CD14-positive monocyte (primary cell): ENCODE data around the gene MACROD2. TPM values are rescaled to one million over a fixed set of nuclear protein-coding genes. Genes with fewer than 3 reads are reported as not detected.

Experiments
- DNase-seq, 3 donors: peaks; one replicate each; pipeline ENCODE4 v3.0.0-alpha.2; 2011 to 2022
- H2AFZ ChIP-seq: 2 replicates; pipeline ENCODE4 v1.6.0; 2012; ENCODE audit warnings: mild to moderate bottlenecking, low read depth, low read length, inconsistent platforms; ENCODE audit not compliant: insufficient read depth, poor library complexity, severe bottlenecking
- H3K27ac ChIP-seq, 2 donors: 1 replicate in 1 of 2; 2 replicates in 1 of 2; pipeline ENCODE4 v1.5.1; 2012 to 2013; ENCODE audit warnings: low read length in 2 of 2, control low read depth in 1 of 2, inconsistent platforms in 1 of 2, low read depth in 1 of 2, mild to moderate bottlenecking in 1 of 2
- H3K27me3 ChIP-seq, 2 donors: one replicate each; pipeline versions ENCODE4 v1.6.0 to v1.6.1; 2011 to 2013; ENCODE audit warnings: low read length in 2 of 2; ENCODE audit not compliant: control insufficient read depth in 2 of 2, insufficient read depth in 2 of 2
- H3K36me3 ChIP-seq, 2 donors: replicated peaks in 1 of 2; 1 replicate in 1 of 2; 2 replicates in 1 of 2; pipeline versions ENCODE4 v1.5.1 to v1.6.1; 2012 to 2013; ENCODE audit warnings: low read length in 2 of 2, control low read depth in 1 of 2, inconsistent platforms in 1 of 2, mild to moderate bottlenecking in 1 of 2; ENCODE audit not compliant: insufficient read depth in 2 of 2, control insufficient read depth in 1 of 2
- H3K4me1 ChIP-seq, 2 donors: 1 replicate in 1 of 2; 2 replicates in 1 of 2; pipeline versions ENCODE4 v1.5.1 to v1.6.1; 2012 to 2013; ENCODE audit warnings: low read length in 2 of 2, control low read depth in 1 of 2, inconsistent platforms in 1 of 2, mild to moderate bottlenecking in 1 of 2, moderate library complexity in 1 of 2; ENCODE audit not compliant: insufficient read depth in 2 of 2, control insufficient read depth in 1 of 2
- H3K4me2 ChIP-seq: replicated peaks from 2 replicates; pipeline ENCODE3; 2012; ENCODE audit warnings: low read length, moderate library complexity, mild to moderate bottlenecking; ENCODE audit not compliant: poor library complexity, severe bottlenecking; ENCODE audit errors: extremely low read depth
- H3K4me3 ChIP-seq, 3 experiments: fragments of 200-600 bp in 1 of 3; sonication (generic) in 1 of 3; replicated peaks in 1 of 3; 1 replicate in 2 of 3; 2 replicates in 1 of 3; pipeline ENCODE4 v1.5.1; 2011 to 2013; ENCODE audit warnings: low read length in 3 of 3, mild to moderate bottlenecking in 3 of 3, control low read depth in 2 of 3, low read depth in 2 of 3, inconsistent platforms in 1 of 3, moderate library complexity in 1 of 3
- H3K79me2 ChIP-seq: 2 replicates; pipeline ENCODE4 v1.6.0; 2012; ENCODE audit warnings: mild to moderate bottlenecking, control low read depth, inconsistent platforms, low read length, moderate library complexity; ENCODE audit not compliant: insufficient read depth
- H3K9ac ChIP-seq: 2 replicates; pipeline ENCODE4 v1.6.0; 2017; ENCODE audit warnings: low read length, mild to moderate bottlenecking; ENCODE audit not compliant: insufficient read depth, poor library complexity, severe bottlenecking
- H3K9me3 ChIP-seq, 2 donors: replicated peaks in 1 of 2; 1 replicate in 1 of 2; 2 replicates in 1 of 2; pipeline versions ENCODE4 v1.5.1 to v1.6.1; 2012 to 2013; ENCODE audit warnings: low read length in 2 of 2, control low read depth in 1 of 2; ENCODE audit not compliant: control insufficient read depth in 1 of 2, insufficient read depth in 1 of 2
- H4K20me1 ChIP-seq: 2 replicates; pipeline ENCODE4 v1.6.0; 2012; ENCODE audit warnings: mild to moderate bottlenecking, low read length, control low read depth, moderate library complexity; ENCODE audit not compliant: insufficient read depth
- H3K27ac Mint-ChIP-seq, 7 donors: one replicate each; pipeline ENCODE4 v1.8.0; 2020; ENCODE audit warnings: mild to moderate bottlenecking in 7 of 7, mixed read lengths in 7 of 7, moderate library complexity in 6 of 7, inconsistent platforms in 2 of 7
- H3K27me3 Mint-ChIP-seq, 3 donors: one replicate each; pipeline ENCODE4 v1.8.0; 2021 to 2022; ENCODE audit warnings: low read depth in 3 of 3, mild to moderate bottlenecking in 3 of 3, mixed read lengths in 3 of 3, moderate library complexity in 3 of 3, inconsistent platforms in 1 of 3
- H3K36me3 Mint-ChIP-seq, 2 donors: one replicate each; pipeline ENCODE4 v1.8.0; 2020; ENCODE audit warnings: mixed read lengths in 2 of 2, inconsistent platforms in 1 of 2, mild to moderate bottlenecking in 1 of 2
- H3K4me1 Mint-ChIP-seq: one replicate; pipeline ENCODE4 v1.8.0; 2020; ENCODE audit warnings: mild to moderate bottlenecking, mixed read lengths
- H3K4me3 Mint-ChIP-seq, 2 donors: one replicate each; pipeline ENCODE4 v1.8.0; 2020; ENCODE audit warnings: mild to moderate bottlenecking in 2 of 2, mixed read lengths in 2 of 2, moderate library complexity in 1 of 2
- H3K9me3 Mint-ChIP-seq, 7 donors: one replicate each; pipeline ENCODE4 v1.8.0; 2020 to 2022; ENCODE audit warnings: mixed read lengths in 7 of 7, mild to moderate bottlenecking in 6 of 7, moderate library complexity in 6 of 7, inconsistent platforms in 2 of 7
- WGBS: methylation state at CpG from one replicate; pipeline ENCODE4 v1.1.5; 2013; ENCODE audit warnings: missing lambda C conversion rate; ENCODE audit not compliant: insufficient coverage; 5-methylcytosine and 5-hydroxymethylcytosine counted together
- intact Hi-C, 2 donors: fragments of 100-400 bp; cut with micrococcal nuclease; formaldehyde crosslinking; loops; one replicate each; pipeline versions ENCODE4 v1.15.0 to v1.15.1; 2023
- polyA plus RNA-seq, 3 donors: library from polyadenylated mRNA; depleted of rRNA in 1 of 3; unstranded in 2 of 3; stranded (reverse) in 1 of 3; fragments of 300-500 nt in 2 of 3; fragments of >200 nt in 1 of 3; fragmentation: Illumina TruSeq in 2 of 3; gene quantifications; 1 replicate in 2 of 3; 2 replicates in 1 of 3; pipeline ENCODE4 v1.2.3, GENCODE V29; 2012 to 2021
- TF ChIP-seq, protein P1 (sequence below): fragments of 200-600 bp; IDR thresholded peaks from one replicate; pipeline ENCODE4 v1.8.0; 2022; ENCODE audit warnings: antibody characterized with exemption, mild to moderate bottlenecking

Gene MACROD2
- polyA plus RNA-seq, 3 donors, result 0.23 TPM; not detected in 2

DNA sequence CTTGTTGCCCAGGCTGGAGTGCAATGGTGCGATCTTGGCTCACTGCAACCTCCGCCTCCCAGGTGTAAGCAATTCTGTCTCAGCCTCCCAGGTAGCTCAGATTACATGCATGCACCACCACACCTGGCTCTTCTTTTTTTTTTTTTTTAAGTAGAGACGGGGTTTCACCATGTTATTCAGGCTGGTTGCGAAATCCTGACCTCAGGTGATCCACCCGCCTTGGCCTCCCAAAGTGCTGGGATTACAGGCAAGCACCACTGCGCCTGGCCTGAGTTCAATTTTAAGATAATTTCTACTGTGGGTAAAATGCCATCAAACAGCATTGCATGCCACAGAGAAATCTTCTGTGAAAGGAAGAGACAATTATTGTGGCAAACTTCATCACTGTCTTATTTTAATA, 1944.8 kb downstream of the MACROD2 start:
- H3K4me3 Mint-ChIP-seq, result no peak overlapping the region

DNA sequence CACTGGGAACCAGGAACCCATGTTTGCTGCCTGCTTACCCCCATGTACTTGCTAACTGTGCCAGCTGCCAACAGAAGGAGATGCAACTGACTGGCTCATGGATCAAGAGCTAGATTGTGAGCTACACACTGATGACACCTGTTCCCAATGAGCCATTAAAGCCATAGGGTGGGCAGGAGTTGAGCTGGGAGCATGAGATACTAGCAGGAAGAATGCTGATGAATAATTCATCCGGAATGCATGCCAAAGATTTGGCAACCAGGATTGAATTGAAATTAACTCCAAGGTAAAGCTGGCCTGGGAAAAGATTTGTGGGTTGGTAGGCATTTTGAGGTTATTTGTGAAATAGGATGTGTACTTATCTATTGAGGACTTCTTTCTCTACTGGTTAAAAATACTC, 1946.8 kb downstream of the MACROD2 start:
- Histone ChIP-seq H3K4me1 (no peaks in the 10 kb centered on the region), H3K27ac (no peak overlapping the region), H3K9me3 (peaks cover 0 to 6% of the 10 kb centered on the region in 2 donors), H3K27me3 (no peaks in the 10 kb centered on the region), H3K79me2 (no peaks in the 10 kb centered on the region), H3K4me3 (no peak overlapping the region), H4K20me1 (no peaks in the 10 kb centered on the region), H3K4me2 (no peak overlapping the region), H3K9ac (no peak overlapping the region), H2AFZ (no peak overlapping the region), H3K36me3 (no peaks in the 10 kb centered on the region)
- H3K36me3 Mint-ChIP-seq, result no peaks in the 10 kb centered on the region
- peaks cover 3% of the 10 kb centered on the region for H3K4me1 Mint-ChIP-seq
- TF ChIP-seq, protein P1, sequence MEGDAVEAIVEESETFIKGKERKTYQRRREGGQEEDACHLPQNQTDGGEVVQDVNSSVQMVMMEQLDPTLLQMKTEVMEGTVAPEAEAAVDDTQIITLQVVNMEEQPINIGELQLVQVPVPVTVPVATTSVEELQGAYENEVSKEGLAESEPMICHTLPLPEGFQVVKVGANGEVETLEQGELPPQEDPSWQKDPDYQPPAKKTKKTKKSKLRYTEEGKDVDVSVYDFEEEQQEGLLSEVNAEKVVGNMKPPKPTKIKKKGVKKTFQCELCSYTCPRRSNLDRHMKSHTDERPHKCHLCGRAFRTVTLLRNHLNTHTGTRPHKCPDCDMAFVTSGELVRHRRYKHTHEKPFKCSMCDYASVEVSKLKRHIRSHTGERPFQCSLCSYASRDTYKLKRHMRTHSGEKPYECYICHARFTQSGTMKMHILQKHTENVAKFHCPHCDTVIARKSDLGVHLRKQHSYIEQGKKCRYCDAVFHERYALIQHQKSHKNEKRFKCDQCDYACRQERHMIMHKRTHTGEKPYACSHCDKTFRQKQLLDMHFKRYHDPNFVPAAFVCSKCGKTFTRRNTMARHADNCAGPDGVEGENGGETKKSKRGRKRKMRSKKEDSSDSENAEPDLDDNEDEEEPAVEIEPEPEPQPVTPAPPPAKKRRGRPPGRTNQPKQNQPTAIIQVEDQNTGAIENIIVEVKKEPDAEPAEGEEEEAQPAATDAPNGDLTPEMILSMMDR, result no peak
- intact Hi-C loops, result no loop called here
- no peak for DNase-seq
- no peak overlapping the region for H3K4me3 Mint-ChIP-seq
- H3K27ac Mint-ChIP-seq, result no peak overlapping the region
- peaks cover 0 to 10% (median 3%) of the 10 kb centered on the region in 7 donors for H3K9me3 Mint-ChIP-seq
- 29% methylated on average over 1 of the region's 1 CpG for WGBS
- H3K27me3 Mint-ChIP-seq, result no peaks in the 10 kb centered on the region

More for the DNA sequence above, 1944.8 kb downstream of the MACROD2 start:
- Histone ChIP-seq H3K79me2 (no peaks in the 10 kb centered on the region), H3K9me3 (peaks cover 0 to 6% of the 10 kb centered on the region in 2 donors), H3K4me1 (no peaks in the 10 kb centered on the region), H2AFZ (no peak overlapping the region), H3K9ac (no peak overlapping the region), H4K20me1 (no peaks in the 10 kb centered on the region), H3K36me3 (no peaks in the 10 kb centered on the region), H3K4me3 (no peak overlapping the region), H3K27ac (no peak overlapping the region), H3K27me3 (no peaks in the 10 kb centered on the region), H3K4me2 (no peak overlapping the region)
- Mint-ChIP-seq H3K4me1 (no peaks in the 10 kb centered on the region), H3K27me3 (no peaks in the 10 kb centered on the region), H3K36me3 (no peaks in the 10 kb centered on the region), H3K27ac (peak overlapping the region in 1 of 7 donors; percentile 25), H3K9me3 (peaks cover 0 to 10% (median 3%) of the 10 kb centered on the region in 7 donors)
- DNase-seq, result no peak
- TF ChIP-seq, protein P1, result no peak
- intact Hi-C loops, result no loop called here
- no CpG with 5 or more reads among the region's 6 CpGs for WGBS
